Vein endothelial cell (primary cell): ENCODE data around the gene PCED1B. TPM values are rescaled to one million over a fixed set of nuclear protein-coding genes. Genes with fewer than 3 reads are reported as not detected.

Experiments
- small RNA-seq: library from RNA; depleted of rRNA; stranded (forward); fragments of <200 nt; gene quantifications from one replicate; pipeline ENCODE3, GENCODE V24; 2012
- total RNA-seq: library from RNA; depleted of rRNA; stranded (reverse); fragments of >200 nt; gene quantifications from 2 replicates; pipeline ENCODE4 v1.2.3, GENCODE V29; 2012

Gene PCED1B, protein sequence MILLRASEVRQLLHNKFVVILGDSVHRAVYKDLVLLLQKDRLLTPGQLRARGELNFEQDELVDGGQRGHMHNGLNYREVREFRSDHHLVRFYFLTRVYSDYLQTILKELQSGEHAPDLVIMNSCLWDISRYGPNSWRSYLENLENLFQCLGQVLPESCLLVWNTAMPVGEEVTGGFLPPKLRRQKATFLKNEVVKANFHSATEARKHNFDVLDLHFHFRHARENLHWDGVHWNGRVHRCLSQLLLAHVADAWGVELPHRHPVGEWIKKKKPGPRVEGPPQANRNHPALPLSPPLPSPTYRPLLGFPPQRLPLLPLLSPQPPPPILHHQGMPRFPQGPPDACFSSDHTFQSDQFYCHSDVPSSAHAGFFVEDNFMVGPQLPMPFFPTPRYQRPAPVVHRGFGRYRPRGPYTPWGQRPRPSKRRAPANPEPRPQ
- total RNA-seq: 0.33 and 0.38 TPM in 2 replicates

DNA sequence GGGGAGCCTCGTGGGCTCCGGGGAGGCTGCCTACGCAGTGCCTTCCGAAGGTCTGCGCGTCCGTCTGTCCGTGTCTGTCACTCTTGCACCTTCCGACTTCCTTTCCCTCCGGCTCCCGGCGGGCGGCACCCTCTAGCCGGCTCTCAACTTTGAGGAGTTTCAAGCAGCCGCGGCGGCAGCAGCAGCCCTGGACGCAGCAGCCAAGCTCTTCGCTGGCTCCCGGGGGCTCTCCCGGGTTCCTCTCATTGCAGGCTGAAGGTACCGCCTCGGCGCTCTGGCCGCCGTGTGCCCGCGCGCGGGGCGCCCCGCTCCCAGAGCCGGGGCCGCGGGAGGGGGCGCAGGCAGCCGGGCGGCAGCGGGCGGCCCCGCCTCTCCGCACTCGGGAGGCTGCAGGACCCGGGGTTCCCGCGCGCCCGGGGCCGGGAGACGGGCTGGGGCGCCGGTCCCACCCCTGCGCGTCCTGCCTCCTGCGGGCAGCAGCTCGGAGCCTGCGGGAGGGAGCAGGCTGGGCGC lies at the start of gene PCED1B, which contains the start of gene AMIGO2:
Gene PCED1B (plus strand): TSS at position 154 of the 513 bp plus-strand sequence. CDS start 155,443 bp downstream, outside the sequence.
Gene AMIGO2 (minus strand): TSS at position 492 of the 513 bp plus-strand sequence. CDS start 957 bp downstream, outside the sequence.

Small RNA genes lying within 50 kb of the gene (small RNA-seq; reads per million reads assigned to genes)
- not detected for gene MIR4698

Other genes with a start within 250 kb of the PCED1B start
- gene AMIGO2, start 338 bp downstream of the PCED1B start, total RNA-seq: 6.9 and 8.1 TPM in 2 replicates